ENCODE data around the gene GOLGA3. TPM values are rescaled to one million over a fixed set of nuclear protein-coding genes. Genes with fewer than 3 reads are reported as not detected.
"Not testable (repeated sequence)": the region's sequence is repeated elsewhere in the genome, so short reads cannot be mapped to it uniquely, and the experiment has no call there.

GOLGA3 gene
- polyA plus RNA-seq, 12 donors: 29.6 to 59.2 (median 43.8) TPM; not detected in 1

DNA sequence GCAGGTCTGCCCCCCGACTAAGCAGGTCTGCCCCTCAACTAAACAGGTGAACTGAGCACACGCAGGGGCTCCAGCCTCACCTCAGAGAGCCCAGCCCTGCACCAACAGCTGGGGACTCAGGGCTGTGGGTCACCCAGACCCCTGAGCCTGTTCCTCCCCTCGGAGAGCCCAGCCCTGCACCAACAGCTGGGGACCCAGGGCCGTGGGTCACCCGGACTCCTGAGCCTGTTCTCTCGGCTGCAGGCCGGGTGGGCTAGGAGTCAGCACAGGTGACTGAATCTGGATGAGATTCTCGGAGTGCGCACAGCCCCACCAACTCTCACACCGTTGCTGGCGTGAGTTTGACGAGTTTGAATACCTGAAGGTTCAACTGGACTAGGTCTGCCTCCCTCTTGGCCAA, 46.7 kb downstream of the GOLGA3 start:
- DNase-seq: no peak

DNA sequence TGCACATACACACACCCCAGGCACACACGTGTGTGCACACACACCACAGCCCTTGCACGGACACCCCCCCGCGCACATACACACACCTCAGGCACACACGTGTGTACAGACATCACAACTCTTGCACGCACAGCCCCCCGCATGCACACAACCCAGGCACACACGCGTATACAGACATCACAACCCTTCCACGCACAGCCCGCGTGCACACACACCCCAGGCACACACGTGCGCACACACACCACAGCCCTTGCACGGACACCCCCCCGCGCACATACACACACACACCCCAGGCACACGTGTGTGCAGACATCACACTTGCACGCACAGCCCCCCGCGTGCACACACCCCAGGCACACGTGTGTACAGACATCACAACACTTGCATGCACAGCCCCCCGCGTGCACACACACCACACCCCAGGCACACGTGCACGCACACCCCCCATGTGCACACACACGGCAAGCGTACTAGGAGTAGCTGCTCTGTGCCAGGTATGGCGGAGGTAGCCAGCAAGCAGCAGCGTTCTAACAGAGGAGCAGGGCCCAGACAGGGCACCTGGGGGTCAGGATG, 48.8 kb downstream of the GOLGA3 start:
- no peak for DNase-seq

DNA sequence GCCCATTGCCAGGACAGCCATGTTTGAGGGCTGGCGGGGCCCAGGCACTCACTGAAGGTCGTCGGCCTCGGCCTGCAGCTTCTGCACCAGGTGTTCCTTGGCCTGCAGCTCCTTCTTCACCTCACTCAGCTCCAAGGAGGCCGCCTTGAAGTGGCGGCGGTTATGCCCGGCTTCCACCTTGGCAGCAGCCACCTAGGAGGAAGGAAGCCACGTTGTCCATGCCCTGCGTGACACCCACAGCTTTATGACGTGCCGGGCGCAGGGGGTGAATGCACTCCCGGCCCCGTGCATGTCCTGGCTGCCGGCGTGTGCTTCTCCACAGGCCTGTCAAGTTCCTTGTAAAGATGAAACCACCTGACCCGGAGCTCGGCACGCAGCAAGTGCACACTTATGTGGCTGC, 51.1 kb downstream of the GOLGA3 start:
- no peak for DNase-seq

DNA sequence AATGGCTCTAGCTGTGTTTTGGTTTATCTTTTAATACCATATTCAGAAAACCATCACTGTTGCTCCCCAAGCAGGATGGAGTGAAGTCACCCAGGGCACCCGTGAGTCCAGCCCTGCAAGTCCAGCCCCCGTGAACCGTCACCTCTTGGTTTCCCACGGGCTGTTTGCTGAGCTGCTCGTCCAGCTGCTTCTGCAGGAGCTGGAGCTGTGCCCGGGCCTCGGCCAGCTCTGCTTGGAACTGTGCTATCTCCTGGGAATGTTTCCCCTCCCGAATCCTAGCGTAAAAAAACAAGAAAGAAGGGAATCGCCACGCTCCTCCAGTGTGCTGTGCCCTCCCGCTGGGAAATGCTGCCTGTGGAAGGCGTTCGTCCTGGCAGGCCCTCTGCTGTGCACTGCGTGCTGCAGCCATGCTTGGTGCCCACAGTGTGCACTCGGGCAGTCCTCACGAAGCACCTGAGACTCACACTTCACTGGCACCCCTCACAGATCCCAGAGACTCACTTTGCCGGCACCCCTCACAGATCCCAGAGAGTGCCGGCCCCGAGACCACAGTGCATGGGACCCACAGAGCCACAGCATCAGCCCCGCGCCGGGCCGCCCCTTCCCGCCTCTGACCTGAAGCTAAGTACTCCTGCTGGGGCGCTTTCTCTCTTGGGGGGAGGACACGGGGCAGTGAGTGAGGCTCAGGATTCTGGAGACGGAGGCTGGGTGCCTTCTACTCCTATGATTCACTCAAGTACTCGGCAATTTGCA, 51.7 kb downstream of the GOLGA3 start:
- DNase-seq: peak; percentile 78

DNA sequence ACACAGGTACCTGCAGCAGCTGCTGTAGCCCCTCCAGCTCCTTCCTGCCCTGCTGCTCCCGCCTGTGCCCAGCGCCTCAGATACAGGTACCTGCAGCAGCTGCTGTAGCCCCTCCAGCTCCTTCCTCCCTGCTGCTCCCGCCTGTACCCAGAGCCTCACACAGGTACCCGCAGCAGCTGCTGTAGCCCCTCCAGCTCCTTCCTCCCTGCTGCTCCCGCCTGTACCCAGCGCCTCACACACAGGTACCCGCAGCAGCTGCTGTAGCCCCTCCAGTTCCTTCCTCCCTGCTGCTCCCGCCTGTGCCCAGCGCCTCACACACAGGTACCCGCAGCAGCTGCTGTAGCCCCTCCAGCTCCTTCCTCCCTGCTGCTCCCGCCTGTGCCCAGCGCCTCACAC, 52.4 kb downstream of the GOLGA3 start:
- DNase-seq: not testable (repeated sequence)

DNA sequence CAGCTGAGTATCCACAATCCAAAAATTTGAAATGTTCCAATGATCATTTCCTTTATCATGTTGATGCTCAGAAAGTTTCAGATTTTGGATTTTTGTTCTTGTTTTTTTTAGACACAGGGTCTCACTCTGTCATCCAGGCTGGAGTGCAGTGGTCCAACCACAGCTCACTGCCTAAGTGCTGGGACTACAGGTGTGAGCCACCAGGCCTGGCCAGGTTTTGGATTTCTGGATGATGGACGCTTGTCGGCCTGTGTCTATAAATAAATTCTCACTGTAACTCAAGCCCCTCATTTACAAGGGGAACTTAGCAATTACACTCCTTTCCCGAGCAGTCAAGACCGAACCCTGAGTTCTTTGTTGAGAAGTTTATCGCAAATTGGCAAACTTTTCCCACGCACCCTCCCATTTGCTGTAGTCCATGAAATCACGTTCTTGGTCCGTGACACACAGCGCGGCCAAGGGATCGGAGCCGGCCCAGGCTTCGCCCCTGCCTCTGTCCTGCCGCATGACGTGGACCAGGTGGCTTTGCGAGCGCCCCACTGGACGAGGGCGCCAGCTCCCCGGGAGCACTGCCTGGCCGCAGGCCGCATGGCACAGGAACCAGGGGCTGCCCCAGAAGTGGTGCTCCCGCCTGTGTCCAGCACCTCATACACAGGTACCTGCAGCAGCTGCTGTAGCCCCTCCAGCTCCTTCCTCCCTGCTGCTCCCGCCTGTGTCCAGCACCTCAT, 53.0 kb downstream of the GOLGA3 start:
- DNase-seq: no peak

DNA sequence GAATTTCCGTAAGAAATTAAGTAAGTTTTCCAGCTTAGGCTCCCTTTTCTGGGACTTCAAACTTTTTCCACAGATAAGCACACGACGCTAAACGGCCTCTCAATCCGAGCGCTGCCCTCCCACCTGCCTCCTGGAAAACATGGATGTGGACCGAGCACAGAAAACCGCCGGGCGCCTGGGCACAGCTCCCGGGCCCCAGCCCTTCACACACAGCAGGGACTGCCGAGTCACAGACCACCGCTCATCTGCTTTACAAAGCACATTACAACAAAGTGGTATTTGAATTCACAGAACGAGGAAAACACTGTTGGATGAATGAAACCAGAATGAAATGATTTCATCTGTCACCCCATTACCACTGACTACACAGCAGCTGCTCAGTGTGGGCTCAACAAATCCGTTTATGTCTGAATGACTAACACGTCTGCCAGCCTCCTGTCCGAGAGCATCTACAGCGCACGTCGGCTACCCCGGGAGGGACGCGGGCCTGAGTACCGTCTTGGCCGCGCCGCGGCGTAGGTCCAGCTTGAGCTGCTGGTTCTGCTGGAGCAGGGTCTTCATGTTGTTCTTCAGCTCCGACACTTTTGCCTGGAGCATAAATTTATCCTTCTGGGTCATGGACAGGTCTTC, 53.9 kb downstream of the GOLGA3 start:
- DNase-seq: no peak

DNA sequence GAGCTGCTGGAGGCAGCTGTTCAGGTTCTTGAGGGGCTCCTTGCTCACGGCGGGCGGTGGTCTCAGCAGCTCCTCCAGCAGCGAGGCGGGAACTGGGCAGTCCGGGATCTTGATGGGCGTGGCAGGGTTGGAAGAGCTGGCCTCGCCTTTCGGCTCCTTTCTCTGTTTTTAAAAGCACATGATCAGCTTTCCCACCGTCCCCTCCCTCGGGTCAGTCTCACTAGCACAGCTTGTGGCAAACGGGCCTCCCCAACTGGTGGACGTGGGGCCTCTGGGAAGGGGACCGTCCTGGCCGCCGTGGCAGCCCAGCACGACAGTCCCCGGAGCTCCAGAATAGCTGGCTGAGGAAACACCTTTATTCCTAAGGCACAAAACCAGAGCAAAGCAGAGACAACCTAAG, 54.5 kb downstream of the GOLGA3 start:
- DNase-seq: no peak

DNA sequence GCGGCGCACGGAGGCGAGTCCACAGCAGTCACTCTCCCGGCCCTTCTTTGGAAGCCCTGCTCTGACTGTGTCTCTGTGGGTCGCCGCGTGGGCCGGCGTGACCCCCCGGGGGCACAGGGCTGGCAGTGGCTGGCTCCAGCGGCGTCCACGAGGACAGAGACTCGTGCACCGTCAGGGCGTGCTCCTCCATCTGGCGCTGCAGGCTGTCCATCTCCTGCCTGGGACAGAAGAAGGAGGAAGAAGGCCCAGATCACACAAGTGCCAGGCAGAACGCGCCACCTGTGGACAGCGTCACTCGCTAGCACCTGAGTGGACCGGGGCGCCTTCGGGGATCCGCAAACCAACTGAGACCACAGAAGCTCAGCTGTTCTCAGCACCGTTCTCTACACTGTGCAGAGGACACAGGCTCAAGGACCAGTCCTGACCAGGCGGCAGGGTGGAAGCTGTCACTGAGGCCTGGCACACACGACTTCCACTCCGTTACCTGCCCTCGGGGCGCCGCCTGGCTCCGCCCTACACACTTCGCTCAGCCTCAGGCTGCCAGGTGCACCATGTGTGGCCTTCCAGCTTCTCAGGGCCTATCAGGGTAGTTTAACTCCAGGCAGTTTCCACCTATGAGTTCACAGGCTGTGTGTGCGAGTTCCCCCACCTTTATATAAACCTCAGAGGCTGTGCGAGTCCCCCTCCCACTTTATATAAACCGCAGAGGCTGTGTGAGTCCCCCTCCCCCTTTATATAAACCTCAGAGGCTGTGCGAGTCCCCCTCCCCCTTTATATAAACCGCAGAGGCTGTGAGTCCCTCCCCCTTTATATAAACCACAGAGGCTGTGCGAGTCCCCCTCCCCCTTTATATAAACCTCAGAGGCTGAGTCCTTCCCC, 55.4 kb downstream of the GOLGA3 start:
- DNase-seq: no peak

DNA sequence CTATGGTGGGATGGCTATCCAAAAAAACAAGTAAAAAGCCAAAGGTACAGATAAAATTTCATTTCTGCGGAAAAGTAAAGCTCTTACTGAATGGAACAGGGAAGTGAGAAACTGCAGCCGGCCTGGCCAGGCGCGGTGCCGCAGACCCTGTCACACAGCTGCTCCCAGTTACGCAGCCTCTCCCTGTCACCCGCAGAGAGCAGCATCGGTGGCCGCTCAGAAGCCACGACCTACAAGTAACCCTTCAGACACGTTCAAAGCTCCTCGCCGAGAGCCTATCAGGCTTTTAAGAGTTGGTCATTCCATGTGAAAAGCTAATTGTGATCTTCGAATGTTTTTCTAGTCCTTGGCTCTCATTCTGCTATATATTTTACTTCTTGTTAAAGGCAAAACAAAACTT, 56.1 kb downstream of the GOLGA3 start:
- no peak for DNase-seq

DNA sequence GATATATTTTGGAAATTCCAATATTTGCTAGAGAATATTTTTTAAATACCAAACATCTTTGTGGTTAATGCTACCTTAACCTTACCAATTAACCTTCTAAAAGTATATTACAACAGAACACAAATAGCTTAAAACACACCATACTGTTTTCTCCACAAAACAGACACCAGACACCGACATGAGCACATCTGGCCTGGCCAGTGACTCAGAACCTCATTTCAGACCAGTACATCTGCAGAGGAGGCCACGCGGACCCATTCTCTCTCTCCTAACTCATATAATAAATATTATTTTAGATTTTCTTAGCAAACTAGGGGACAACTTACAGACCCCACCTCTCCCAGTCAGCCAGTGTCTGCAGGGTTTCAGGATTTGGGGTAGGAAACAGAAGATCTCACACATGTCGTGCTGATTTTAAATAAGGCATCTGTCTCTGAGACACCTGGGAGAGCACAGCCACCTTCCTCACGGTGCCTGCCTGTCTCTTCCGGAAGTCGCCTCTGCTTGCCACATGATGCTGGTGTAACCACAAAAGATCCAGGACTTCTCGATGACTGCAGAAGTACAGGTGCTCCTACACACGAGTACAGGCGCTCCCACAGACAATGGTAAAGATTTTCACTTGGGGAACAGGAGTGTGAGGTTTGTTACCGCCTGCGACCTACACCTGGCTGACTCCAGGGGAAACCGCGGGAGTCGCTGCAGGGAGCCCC, 57.4 kb downstream of the GOLGA3 start:
- no peak for DNase-seq

DNA sequence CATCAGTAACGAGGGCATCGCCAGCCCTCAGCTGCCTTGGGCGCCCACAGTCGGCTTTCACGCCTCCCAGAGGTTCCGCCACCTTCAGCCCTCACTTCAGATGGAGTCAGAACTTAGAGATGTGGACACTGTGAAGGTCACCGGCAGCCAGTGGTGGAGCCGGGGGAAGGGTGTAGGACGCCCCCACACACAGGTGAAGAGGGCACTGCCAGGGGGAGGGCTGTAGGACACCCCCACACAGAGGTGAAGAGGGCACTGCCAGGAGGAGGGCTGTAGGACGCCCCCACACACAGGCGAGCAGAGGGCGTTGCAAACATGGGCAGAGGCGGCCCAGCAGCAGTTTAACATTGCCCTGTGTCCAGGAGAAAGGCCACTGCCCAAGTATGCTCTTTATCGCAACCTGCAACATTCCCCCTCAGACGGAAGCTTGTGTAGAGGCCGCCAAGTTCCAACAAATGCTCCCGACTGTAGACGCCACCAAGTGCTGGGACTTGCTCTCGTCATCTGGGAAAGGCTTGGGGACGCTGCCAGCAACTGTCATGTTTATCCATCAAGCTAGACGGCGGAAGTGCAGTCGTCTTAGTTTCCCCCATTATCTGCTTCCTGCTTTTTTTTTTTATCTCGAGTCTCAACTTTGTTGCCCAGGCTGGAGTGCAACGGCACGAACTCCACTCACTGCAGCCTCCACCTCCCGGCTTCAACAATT, 62.1 kb downstream of the GOLGA3 start:
- DNase-seq: peak; percentile 38

DNA sequence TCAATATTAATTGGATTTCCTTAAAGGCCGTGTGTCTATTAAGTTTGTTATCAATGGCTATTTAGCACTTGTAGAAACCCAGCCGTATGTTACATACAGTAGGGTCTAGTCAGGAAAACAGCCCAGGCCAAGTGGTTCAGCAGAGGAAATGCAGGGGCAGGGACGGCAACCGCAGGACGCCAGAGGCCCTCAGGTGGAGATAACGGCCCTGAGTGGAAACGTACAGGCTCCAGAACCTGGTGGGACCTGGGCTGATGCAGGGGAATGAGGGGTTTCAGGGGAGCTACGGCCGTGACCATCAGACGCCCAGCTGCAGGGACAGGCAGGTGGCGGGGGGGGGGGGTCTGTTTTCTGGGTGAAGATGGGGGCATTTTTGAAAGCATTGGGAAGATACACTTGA, 63.3 kb downstream of the GOLGA3 start:
- no peak for DNase-seq

DNA sequence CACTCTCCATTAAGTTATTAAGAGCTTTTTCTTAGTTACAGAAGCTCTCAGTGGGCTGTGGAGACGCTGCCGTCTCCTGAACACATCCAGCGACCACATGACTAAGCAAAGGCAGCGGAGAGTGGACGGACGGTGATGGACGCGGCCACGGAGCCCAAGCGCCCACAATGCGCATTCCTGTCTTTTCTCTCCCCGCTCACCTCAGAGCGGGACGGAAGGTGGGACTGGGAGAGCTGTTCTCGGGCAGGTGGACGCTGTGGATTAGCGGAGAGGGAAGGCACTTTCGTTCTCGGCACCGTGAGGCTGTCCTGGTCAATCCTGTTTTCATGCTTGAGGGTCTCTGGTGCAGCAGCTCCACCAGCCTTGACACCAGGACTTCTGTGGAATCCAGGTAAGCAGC, 64.4 kb downstream of the GOLGA3 start:
- DNase-seq: no peak

DNA sequence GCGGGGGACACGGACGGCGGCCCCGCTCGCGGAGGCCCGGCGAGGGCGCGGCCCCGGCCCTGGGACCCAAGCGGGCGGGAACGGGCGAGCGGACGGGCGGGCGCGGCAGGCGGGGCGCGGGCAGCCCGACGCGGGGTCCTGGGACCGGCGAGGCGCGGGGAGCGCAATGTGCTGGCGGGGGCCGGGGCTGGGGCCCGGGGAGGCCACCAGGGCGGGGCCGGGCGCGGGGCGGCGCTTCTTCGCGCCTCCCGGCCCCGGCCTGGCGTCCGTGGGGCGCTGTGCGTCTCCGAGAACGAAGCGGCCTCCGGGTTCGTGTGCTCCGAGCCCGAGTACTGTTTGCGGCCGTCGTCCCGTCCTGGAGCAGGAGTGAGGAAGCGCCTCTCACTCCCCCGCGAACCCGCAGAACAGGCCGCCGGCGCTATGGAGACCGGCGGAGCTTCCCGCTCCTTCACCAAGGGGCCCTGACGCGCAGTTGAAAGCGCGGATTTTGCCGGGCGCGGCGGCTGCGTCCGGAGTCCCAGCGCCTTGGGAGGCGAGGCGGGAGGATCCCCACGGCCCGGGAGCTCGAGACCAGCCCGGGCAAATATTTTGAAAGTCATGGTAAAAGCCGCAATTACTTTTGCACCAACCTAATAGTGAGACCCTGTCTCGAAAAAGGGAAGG, 66.6 kb downstream of the GOLGA3 start:
- DNase-seq: peak; percentile 87

DNA sequence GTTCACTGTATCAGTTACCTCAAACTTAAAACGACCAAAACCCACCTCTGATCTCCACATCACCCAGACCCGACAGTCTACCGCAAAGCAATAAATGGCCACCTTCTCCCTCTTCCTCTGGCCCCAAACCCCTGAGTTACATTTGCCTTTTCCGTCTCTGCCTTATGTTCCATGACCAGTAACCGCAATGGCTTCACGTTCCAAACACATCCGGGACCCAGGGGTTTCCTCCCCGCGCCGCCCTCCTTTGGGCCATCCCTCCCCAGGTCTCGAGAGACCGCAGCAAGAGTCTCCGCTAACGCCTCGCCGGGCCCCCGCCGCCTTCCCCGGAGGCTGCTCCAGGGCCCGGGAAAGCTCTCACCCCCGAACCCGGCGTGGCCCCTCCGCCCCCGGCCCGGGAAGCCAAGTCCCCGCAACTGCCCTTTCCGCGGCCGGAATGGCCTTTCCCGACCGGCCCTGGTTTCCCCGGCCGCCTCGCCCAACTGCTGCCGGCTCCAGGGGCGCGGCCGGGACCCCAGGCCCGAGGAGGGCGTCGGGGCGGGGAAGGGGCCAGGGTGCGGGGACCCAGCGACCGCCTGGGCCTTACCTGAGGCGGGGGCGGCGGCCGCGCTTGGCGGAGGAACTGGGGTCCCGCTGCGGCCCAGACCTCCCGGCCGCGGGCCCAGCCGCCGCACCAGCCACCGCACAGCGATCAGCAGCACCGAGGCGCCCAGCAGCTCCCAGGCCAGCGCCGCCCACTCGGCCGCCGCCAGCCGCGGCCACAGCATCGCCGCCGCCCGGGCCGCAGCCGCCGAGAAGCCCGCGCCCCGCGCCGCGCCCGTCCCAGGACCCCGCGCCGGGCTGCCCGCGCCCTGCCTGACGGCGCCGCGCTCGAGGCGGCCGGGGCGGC, 67.4 kb downstream of the GOLGA3 start, which contains the start of gene ANKLE2:
Gene ANKLE2 (minus strand): TSS at position 801 of the 889 bp plus-strand sequence. CDS start 34 bp downstream, at position 767.
- DNase-seq: no peak

DNA sequence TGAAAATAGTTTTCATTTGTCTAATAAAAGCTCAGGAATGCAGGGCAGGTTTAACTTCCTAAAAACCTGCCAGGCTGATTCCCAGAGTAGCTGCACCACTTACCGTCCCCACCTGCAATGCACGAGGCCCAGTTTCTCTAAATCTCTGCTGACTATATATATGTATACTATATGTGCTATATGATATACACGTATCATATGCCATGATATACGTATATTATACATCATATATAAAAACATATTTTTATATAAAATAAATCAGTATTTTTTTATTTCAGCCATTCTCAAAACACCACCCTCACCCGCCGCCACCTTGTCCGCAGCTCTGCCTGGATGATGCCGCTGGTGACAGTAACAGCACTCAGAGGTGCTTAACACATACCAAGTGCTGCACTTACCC, 69.3 kb downstream of the GOLGA3 start:
- DNase-seq: no peak

DNA sequence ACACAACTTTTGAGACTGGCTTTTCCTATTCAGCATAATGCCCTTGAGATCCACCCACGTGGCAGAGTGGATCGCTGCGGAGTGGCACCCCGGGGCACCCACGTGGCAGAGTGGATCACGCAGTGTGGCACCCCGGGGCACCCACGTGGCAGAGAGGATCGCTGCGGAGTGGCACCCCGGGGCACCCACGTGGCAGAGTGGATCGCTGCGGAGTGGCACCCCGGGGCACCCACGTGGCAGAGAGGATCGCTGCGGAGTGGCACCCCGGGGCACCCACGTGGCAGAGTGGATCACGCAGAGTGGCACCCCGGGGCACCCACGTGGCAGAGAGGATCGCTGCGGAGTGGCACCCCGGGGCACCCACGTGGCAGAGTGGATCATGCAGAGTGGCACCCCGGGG, 69.8 kb downstream of the GOLGA3 start:
- not testable (repeated sequence) for DNase-seq
